Activated CD4-positive, alpha-beta memory T cell treated with anti-CD3 and anti-CD28 coated beads, Interleukin-2, amount 10 ng/mL, durations not matched to agents 7 days and 5 days (primary cell): Measurements from ENCODE around the gene CD55. TPM values are rescaled to one million over a fixed set of nuclear protein-coding genes. Genes with fewer than 3 reads are reported as not detected.

ENCODE experiments used
- CTCF ChIA-PET: fragments of 350-600 bp; sonication (Branson Sonifier 250); formaldehyde crosslinking; loops from one replicate; lab custom pipeline; 2021; ENCODE audit warnings: antibody characterized with exemption, inconsistent platforms; lab: Charles Lee
- POLR2A ChIA-PET: fragments of 350-600 bp; sonication (Branson Sonifier 250); formaldehyde crosslinking; loops from one replicate; lab custom pipeline; 2021; ENCODE audit warnings: antibody characterized with exemption; lab: Charles Lee
- DNase-seq: peaks from one replicate; pipeline ENCODE4 v3.0.0-alpha.2; 2020
- H3K27ac Mint-ChIP-seq: one replicate; pipeline ENCODE4 v1.8.0; 2021; ENCODE audit warnings: mild to moderate bottlenecking, mixed read lengths
- H3K27me3 Mint-ChIP-seq: one replicate; pipeline ENCODE4 v1.8.0; 2021; ENCODE audit warnings: mixed read lengths
- H3K36me3 Mint-ChIP-seq: one replicate; pipeline ENCODE4 v1.8.0; 2021; ENCODE audit warnings: low read depth, mixed read lengths
- H3K4me1 Mint-ChIP-seq: one replicate; pipeline ENCODE4 v1.8.0; 2021; ENCODE audit warnings: mixed read lengths
- H3K4me3 Mint-ChIP-seq: one replicate; pipeline ENCODE4 v1.8.0; 2021; ENCODE audit warnings: mild to moderate bottlenecking, mixed read lengths
- H3K9me3 Mint-ChIP-seq: one replicate; pipeline ENCODE4 v1.8.0; 2021; ENCODE audit warnings: mixed read lengths
- total RNA-seq, 2 experiments: library from RNA; stranded (reverse); gene quantifications; one replicate each; pipeline ENCODE4 v1.2.3, GENCODE V29; 2021

Gene CD55
- total RNA-seq, 2 experiments from 2014 or later, result 82.1 to 86.2 TPM

GRCh38 chr1:207289756-207290155 lies 31.7 kb upstream of the CD55 start:
- CTCF ChIA-PET, result no interaction called here
- no peaks in the 10 kb centered on the region for H3K4me1 Mint-ChIP-seq
- no peak overlapping the region for H3K27ac Mint-ChIP-seq
- H3K27me3 Mint-ChIP-seq, result peaks cover 21% of the 10 kb centered on the region
- H3K9me3 Mint-ChIP-seq, result peaks cover 27% of the 10 kb centered on the region
- no peak overlapping the region for H3K4me3 Mint-ChIP-seq
- POLR2A ChIA-PET, result no interaction called here
- DNase-seq, result no peak
- peaks cover 12% of the 10 kb centered on the region for H3K36me3 Mint-ChIP-seq

GRCh38 chr1:207291723-207292122 lies 29.8 kb upstream of the CD55 start:
- Mint-ChIP-seq H3K27ac (no peak overlapping the region), H3K4me1 (no peaks in the 10 kb centered on the region), H3K36me3 (peaks cover 12% of the 10 kb centered on the region), H3K4me3 (no peak overlapping the region), H3K27me3 (peaks cover 18% of the 10 kb centered on the region), H3K9me3 (peaks cover 27% of the 10 kb centered on the region)
- ChIA-PET POLR2A (no interaction called here), CTCF (no interaction called here)
- no peak for DNase-seq

- no peak for DNase-seq
- Mint-ChIP-seq H3K27me3 (peaks cover 6% of the 10 kb centered on the region), H3K27ac (no peak overlapping the region), H3K36me3 (no peaks in the 10 kb centered on the region), H3K4me3 (no peak overlapping the region), H3K4me1 (peaks cover 9% of the 10 kb centered on the region), H3K9me3 (peaks cover 7% of the 10 kb centered on the region)
- POLR2A ChIA-PET, result interaction anchor here (2.2 kb wide), 1 partner anchor 23 kb away, joined by 7 read pairs; the partner anchor contains the start of gene CD55
- CTCF ChIA-PET, result no interaction called here
Observed at GRCh38 chr1:207298186-207298585, 23.3 kb upstream of the CD55 start.

GRCh38 chr1:207298636-207299398 lies 22.7 kb upstream of the CD55 start:
- no peak for DNase-seq
- no peaks in the 10 kb centered on the region for H3K36me3 Mint-ChIP-seq
- ChIA-PET CTCF (no interaction called here), POLR2A (interaction anchor here (2.2 kb wide), 1 partner anchor 23 kb away, joined by 7 read pairs; the partner anchor contains the start of gene CD55)
- peaks cover 7% of the 10 kb centered on the region for H3K9me3 Mint-ChIP-seq
- H3K27me3 Mint-ChIP-seq, result peaks cover 6% of the 10 kb centered on the region
- H3K4me3 Mint-ChIP-seq, result no peak overlapping the region
- no peak overlapping the region for H3K27ac Mint-ChIP-seq
- peaks cover 9% of the 10 kb centered on the region for H3K4me1 Mint-ChIP-seq

- peaks cover 9% of the 10 kb centered on the region for H3K4me1 Mint-ChIP-seq
- H3K27ac Mint-ChIP-seq, result no peak overlapping the region
- DNase-seq, result no peak
- peaks cover 7% of the 10 kb centered on the region for H3K9me3 Mint-ChIP-seq
- H3K27me3 Mint-ChIP-seq, result peaks cover 6% of the 10 kb centered on the region
- POLR2A ChIA-PET, result interaction anchor here (1.2 kb wide), 1 partner anchor 39 kb away, joined by 4 read pairs; no protein-coding TSS in a partner anchor
- no peaks in the 10 kb centered on the region for H3K36me3 Mint-ChIP-seq
- CTCF ChIA-PET, result no interaction called here
- no peak overlapping the region for H3K4me3 Mint-ChIP-seq
Observed at GRCh38 chr1:207300970-207301369, 20.5 kb upstream of the CD55 start.

- POLR2A ChIA-PET, result no interaction called here
Observed at GRCh38 chr1:207302618-207303393, 18.7 kb upstream of the CD55 start.

GRCh38 chr1:207304710-207305488 lies 16.6 kb upstream of the CD55 start:
- H3K27ac Mint-ChIP-seq, result no peak overlapping the region
- POLR2A ChIA-PET, result no interaction called here
- H3K9me3 Mint-ChIP-seq, result peaks cover 7% of the 10 kb centered on the region
- H3K27me3 Mint-ChIP-seq, result peaks cover 13% of the 10 kb centered on the region
- CTCF ChIA-PET, result interaction anchor here (0.6 to 1.3 kb wide), 2 partner anchors 100 to 255 kb away, joined by 3 to 4 read pairs; no protein-coding TSS in a partner anchor
- H3K4me1 Mint-ChIP-seq, result peaks cover 19% of the 10 kb centered on the region
- no peak overlapping the region for H3K4me3 Mint-ChIP-seq
- H3K36me3 Mint-ChIP-seq, result no peaks in the 10 kb centered on the region
- no peak for DNase-seq

More at GRCh38 chr1:207302618-207303393, 18.7 kb upstream of the CD55 start:
- Mint-ChIP-seq H3K4me1 (peaks cover 9% of the 10 kb centered on the region), H3K27ac (no peak overlapping the region), H3K36me3 (no peaks in the 10 kb centered on the region), H3K9me3 (peaks cover 7% of the 10 kb centered on the region), H3K4me3 (no peak overlapping the region), H3K27me3 (peaks cover 13% of the 10 kb centered on the region)
- CTCF ChIA-PET, result no interaction called here
- DNase-seq, result no peak

GRCh38 chr1:207305489-207305873 lies 16.0 kb upstream of the CD55 start:
- DNase-seq, result no peak
- H3K27ac Mint-ChIP-seq, result no peak overlapping the region
- ChIA-PET POLR2A (no interaction called here), CTCF (interaction anchor here (1.3 kb wide), 1 partner anchor 99 kb away, joined by 4 read pairs; no protein-coding TSS in a partner anchor)
- no peak overlapping the region for H3K4me3 Mint-ChIP-seq
- H3K4me1 Mint-ChIP-seq, result peaks cover 22% of the 10 kb centered on the region
- H3K27me3 Mint-ChIP-seq, result peaks cover 13% of the 10 kb centered on the region
- H3K36me3 Mint-ChIP-seq, result no peaks in the 10 kb centered on the region
- H3K9me3 Mint-ChIP-seq, result peaks cover 7% of the 10 kb centered on the region

GRCh38 chr1:207306023-207306422 lies 15.5 kb upstream of the CD55 start:
- ChIA-PET CTCF (no interaction called here), POLR2A (interaction anchor here (1.2 kb wide), 1 partner anchor 31 kb away, joined by 4 read pairs; no protein-coding TSS in a partner anchor)
- Mint-ChIP-seq H3K36me3 (no peaks in the 10 kb centered on the region), H3K27ac (no peak overlapping the region), H3K4me3 (no peak overlapping the region), H3K9me3 (peaks cover 7% of the 10 kb centered on the region), H3K27me3 (peaks cover 13% of the 10 kb centered on the region), H3K4me1 (peaks cover 22% of the 10 kb centered on the region)
- no peak for DNase-seq

- no peaks in the 10 kb centered on the region for H3K36me3 Mint-ChIP-seq
- H3K4me3 Mint-ChIP-seq, result no peak overlapping the region
- no peak overlapping the region for H3K27ac Mint-ChIP-seq
- peaks cover 22% of the 10 kb centered on the region for H3K4me1 Mint-ChIP-seq
- H3K9me3 Mint-ChIP-seq, result peaks cover 7% of the 10 kb centered on the region
- POLR2A ChIA-PET, result interaction anchor here (1.2 kb wide), 1 partner anchor 30 kb away, joined by 4 read pairs; no protein-coding TSS in a partner anchor
- H3K27me3 Mint-ChIP-seq, result peaks cover 13% of the 10 kb centered on the region
- CTCF ChIA-PET, result no interaction called here
- DNase-seq, result no peak
Observed at GRCh38 chr1:207306603-207307002, 14.9 kb upstream of the CD55 start.

GRCh38 chr1:207308451-207309190 lies 12.9 kb upstream of the CD55 start:
- Mint-ChIP-seq H3K27ac (no peak overlapping the region), H3K9me3 (no peaks in the 10 kb centered on the region), H3K4me1 (peaks cover 14% of the 10 kb centered on the region), H3K4me3 (no peak overlapping the region), H3K36me3 (no peaks in the 10 kb centered on the region), H3K27me3 (peaks cover 13% of the 10 kb centered on the region)
- POLR2A ChIA-PET, result no interaction called here
- no peak for DNase-seq
- CTCF ChIA-PET, result no interaction called here

- CTCF ChIA-PET, result no interaction called here
- Mint-ChIP-seq H3K4me3 (no peak overlapping the region), H3K27me3 (peaks cover 15% of the 10 kb centered on the region), H3K36me3 (no peaks in the 10 kb centered on the region), H3K27ac (no peak overlapping the region), H3K9me3 (no peaks in the 10 kb centered on the region), H3K4me1 (peaks cover 14% of the 10 kb centered on the region)
- POLR2A ChIA-PET, result interaction anchor here (1.0 kb wide), 1 partner anchor 12 kb away, joined by 5 read pairs; the partner anchor contains the start of gene CD55
- DNase-seq, result no peak
Observed at GRCh38 chr1:207309745-207310273, 11.7 kb upstream of the CD55 start.
